IMR-90 (cell line): ENCODE data around the gene CRYGN. TPM values are rescaled to one million over a fixed set of nuclear protein-coding genes. Genes with fewer than 3 reads are reported as not detected.

Source experiments
- ATAC-seq: fragments of 200-7000 bp; cut with Tn5 transposase; 2 replicates; pipeline ENCODE4 v1.9.1; 2020; ENCODE audit warnings: low read depth, mild to moderate bottlenecking, moderate library complexity
- BruUV-seq: library from RNA; stranded (reverse); fragments of 400-500 nt; replicated peaks from 2 replicates; lab custom pipeline; 2021; lab: Mats Ljungman, UMichigan
- CTCF ChIA-PET: fragments of 300-600 bp; formaldehyde crosslinking; extraction: SDS; loops from one replicate; lab custom pipeline; 2021; ENCODE audit warnings: antibody characterized with exemption; lab: Yijun Ruan, JAX
- POLR2A ChIA-PET: fragments of 300-600 bp; sonication (Branson Sonifier 250); formaldehyde crosslinking; loops from one replicate; lab custom pipeline; 2022; ENCODE audit warnings: antibody characterized with exemption; ENCODE audit not compliant: unreplicated experiment; lab: Charles Lee
- DNase-seq: peaks from one replicate; pipeline ENCODE4 v3.0.0; 2013
- H2AFZ ChIP-seq: replicated peaks from 2 replicates; pipeline ENCODE3; 2013; ENCODE audit warnings: low read length, mild to moderate bottlenecking; ENCODE audit not compliant: poor library complexity
- H2AK5ac ChIP-seq: 2 replicates; pipeline ENCODE4 v1.6.1; 2013; ENCODE audit warnings: low read depth, low read length, inconsistent platforms
- H2AK9ac ChIP-seq: replicated peaks from 2 replicates; pipeline ENCODE3; 2013; ENCODE audit warnings: mild to moderate bottlenecking, low read depth, low read length, moderate library complexity; ENCODE audit not compliant: poor library complexity
- H2BK120ac ChIP-seq: 2 replicates; pipeline ENCODE4 v1.6.1; 2013; ENCODE audit warnings: low read depth, low read length, inconsistent platforms
- H2BK15ac ChIP-seq: 3 replicates; pipeline ENCODE4 v1.6.1; 2013; ENCODE audit warnings: low read depth, low read length, inconsistent platforms
- H2BK20ac ChIP-seq: 2 replicates; pipeline ENCODE4 v1.6.1; 2013; ENCODE audit warnings: low read depth, mild to moderate bottlenecking, inconsistent platforms, low read length, moderate library complexity
- H2BK5ac ChIP-seq: 2 replicates; pipeline ENCODE4 v1.6.1; 2013; ENCODE audit warnings: mild to moderate bottlenecking, low read depth, low read length, inconsistent platforms; ENCODE audit not compliant: poor library complexity, severe bottlenecking
- H3K14ac ChIP-seq: replicated peaks from 2 replicates; pipeline ENCODE4 v1.6.1; 2013; ENCODE audit warnings: low read depth, low read length, inconsistent platforms
- H3K18ac ChIP-seq: 2 replicates; pipeline ENCODE4 v1.6.1; 2013; ENCODE audit warnings: low read depth, low read length, control low read depth
- H3K23ac ChIP-seq: 2 replicates; pipeline ENCODE4 v1.6.1; 2013; ENCODE audit warnings: low read depth, low read length, inconsistent platforms
- H3K27ac ChIP-seq: 2 replicates; pipeline ENCODE4 v1.5.1; 2013; ENCODE audit warnings: mild to moderate bottlenecking, control low read depth, low read length; ENCODE audit not compliant: insufficient read depth
- H3K27me3 ChIP-seq: 2 replicates; pipeline ENCODE4 v1.6.1; 2013; ENCODE audit warnings: low read length; ENCODE audit not compliant: control insufficient read depth, insufficient read depth
- H3K36me3 ChIP-seq: 2 replicates; pipeline ENCODE4 v1.6.1; 2013; ENCODE audit warnings: low read length, mixed read lengths; ENCODE audit not compliant: control insufficient read depth, insufficient read depth
- H3K4ac ChIP-seq: 2 replicates; pipeline ENCODE4 v1.6.1; 2013; ENCODE audit warnings: low read depth, low read length, inconsistent platforms
- H3K4me1 ChIP-seq: 2 replicates; pipeline ENCODE4 v1.6.1; 2013; ENCODE audit warnings: low read length, mixed read lengths; ENCODE audit not compliant: control insufficient read depth, insufficient read depth
- H3K4me2 ChIP-seq: 2 replicates; pipeline ENCODE4 v1.6.1; 2013; ENCODE audit warnings: low read depth, mild to moderate bottlenecking, control low read depth, low read length, moderate library complexity
- H3K4me3 ChIP-seq: 2 replicates; pipeline ENCODE4 v1.5.1; 2013; ENCODE audit warnings: low read depth, mild to moderate bottlenecking, control low read depth, low read length, moderate library complexity; ENCODE audit not compliant: insufficient read depth
- H3K56ac ChIP-seq: 2 replicates; pipeline ENCODE4 v1.6.1; 2013; ENCODE audit warnings: low read length, inconsistent platforms; ENCODE audit not compliant: insufficient read depth; ENCODE audit errors: extremely low read depth
- H3K79me1 ChIP-seq, 2 experiments: 2 replicates each; pipeline ENCODE4 v1.6.1; 2013; ENCODE audit warnings: low read length in 2 of 2, inconsistent platforms in 1 of 2, low read depth in 1 of 2
- H3K9ac ChIP-seq: 2 replicates; pipeline ENCODE4 v1.6.1; 2013; ENCODE audit warnings: low read depth, low read length, control low read depth
- H3K9me1 ChIP-seq: 2 replicates; pipeline ENCODE4 v1.6.1; 2013; ENCODE audit warnings: low read length, inconsistent platforms; ENCODE audit not compliant: insufficient read depth
- H3K9me3 ChIP-seq: 2 replicates; pipeline ENCODE4 v1.6.1; 2013; ENCODE audit warnings: low read length; ENCODE audit not compliant: control insufficient read depth, insufficient read depth
- H4K20me1 ChIP-seq: 2 replicates; pipeline ENCODE4 v1.6.1; 2013; ENCODE audit warnings: low read length, inconsistent platforms; ENCODE audit not compliant: insufficient read depth
- H4K5ac ChIP-seq: 2 replicates; pipeline ENCODE4 v1.6.1; 2013; ENCODE audit warnings: mild to moderate bottlenecking, low read depth, low read length, control low read depth
- H4K8ac ChIP-seq, 2 experiments: 2 replicates each; pipeline ENCODE4 v1.6.1; 2013; ENCODE audit warnings: low read depth in 2 of 2, low read length in 2 of 2, control low read depth in 1 of 2, inconsistent platforms in 1 of 2
- H4K91ac ChIP-seq: 2 replicates; pipeline ENCODE4 v1.6.1; 2013; ENCODE audit warnings: low read depth, low read length, inconsistent platforms; ENCODE audit not compliant: insufficient read depth
- BHLHE40 ChIP-seq: fragments of 150-350 bp; IDR thresholded peaks from 2 replicates; pipeline ENCODE4 v1.6.1; 2016; ENCODE audit warnings: mild to moderate bottlenecking, low read depth, low read length
- CEBPB ChIP-seq: IDR thresholded peaks from 2 replicates; pipeline ENCODE4 v1.6.1; 2012; ENCODE audit warnings: low read depth, low read length, improper control_type of control experiment
- CHD1 ChIP-seq: IDR thresholded peaks from 2 replicates; pipeline ENCODE4 v1.6.1; 2012; ENCODE audit warnings: low read depth, low read length, improper control_type of control experiment
- CTCF ChIP-seq: conservative IDR thresholded peaks from 2 replicates; pipeline ENCODE4 v1.5.1; 2012; ENCODE audit warnings: mild to moderate bottlenecking, low read depth, low read length, improper control_type of control experiment
- ELK1 ChIP-seq: fragments of 150-350 bp; IDR thresholded peaks from 2 replicates; pipeline ENCODE4 v1.6.1; 2016; ENCODE audit warnings: low read depth, mild to moderate bottlenecking, low read length, moderate library complexity, borderline replicate concordance
- FOS ChIP-seq: fragments of 150-350 bp; IDR thresholded peaks from 2 replicates; pipeline ENCODE4 v1.6.1; 2016; ENCODE audit warnings: low read depth, low read length
- MAFK ChIP-seq: IDR thresholded peaks from 2 replicates; pipeline ENCODE4 v1.6.1; 2012; ENCODE audit warnings: low read depth, low read length, improper control_type of control experiment
- MAZ ChIP-seq: IDR thresholded peaks from 2 replicates; pipeline ENCODE4 v1.6.1; 2012; ENCODE audit warnings: low read depth, mild to moderate bottlenecking, low read length, improper control_type of control experiment, moderate library complexity, borderline replicate concordance
- MXI1 ChIP-seq: IDR thresholded peaks from 2 replicates; pipeline ENCODE4 v1.6.1; 2012; ENCODE audit warnings: low read depth, mild to moderate bottlenecking, low read length, moderate library complexity, borderline replicate concordance
- NFE2L2 ChIP-seq: fragments of 150-350 bp; IDR thresholded peaks from 2 replicates; pipeline ENCODE4 v1.6.1; 2016; ENCODE audit warnings: low read depth, mild to moderate bottlenecking, low read length
- POLR2A ChIP-seq: IDR thresholded peaks from 2 replicates; pipeline ENCODE4 v1.6.1; 2012; ENCODE audit warnings: mild to moderate bottlenecking, low read depth, low read length
- RAD21 ChIP-seq: IDR thresholded peaks from 2 replicates; pipeline ENCODE4 v1.6.1; 2012; ENCODE audit warnings: low read length, improper control_type of control experiment
- RCOR1 ChIP-seq: IDR thresholded peaks from 2 replicates; pipeline ENCODE4 v1.6.1; 2012; ENCODE audit warnings: mild to moderate bottlenecking, low read length, improper control_type of control experiment; ENCODE audit not compliant: insufficient replicate concordance
- RFX5 ChIP-seq: IDR thresholded peaks from 2 replicates; pipeline ENCODE4 v1.8.0; 2012; ENCODE audit warnings: low read depth, mild to moderate bottlenecking, low read length, moderate library complexity
- SMC3 ChIP-seq: fragments of 150-350 bp; IDR thresholded peaks from 2 replicates; pipeline ENCODE4 v1.6.1; 2016; ENCODE audit warnings: low read depth, mild to moderate bottlenecking, antibody characterized with exemption, low read length, moderate library complexity
- USF2 ChIP-seq: fragments of 150-350 bp; IDR thresholded peaks from 2 replicates; pipeline ENCODE4 v1.6.1; 2017; ENCODE audit warnings: mild to moderate bottlenecking, antibody characterized with exemption, low read length, low read depth
- WGBS, 2 experiments: methylation state at CpG; one replicate each; pipeline versions ENCODE4 v1.1.5 to v1.1.7; 2013; ENCODE audit warnings: missing lambda C conversion rate in 2 of 2; ENCODE audit not compliant: insufficient read length in 1 of 2; ENCODE audit errors: extremely low coverage in 2 of 2; 5-methylcytosine and 5-hydroxymethylcytosine counted together
- dilution Hi-C: fragments of 300-500 bp; cut with HindIII; formaldehyde crosslinking; loops from one replicate; pipeline ENCODE4 v1.14.3; 2018; ENCODE audit warnings: low sequenced_read_pairs; ENCODE audit not compliant: unreplicated experiment
- in situ Hi-C: fragments of 300-500 bp; cut with MboI; formaldehyde crosslinking; loops from 3 replicates; pipeline ENCODE4 v1.14.3; 2019; ENCODE audit warnings: low sequenced_read_pairs, inconsistent platforms, mixed read lengths
- intact Hi-C: fragments of 100-400 bp; cut with micrococcal nuclease; formaldehyde crosslinking; loops from 2 replicates; pipeline ENCODE4 v1.10.0; 2022
- polyA plus RNA-seq, 3 experiments: library from polyadenylated mRNA; depleted of rRNA; stranded (reverse); fragments of >200 nt; gene quantifications; 2 replicates each; pipeline ENCODE4 v1.2.3, GENCODE V29; 2012; ENCODE audit warnings: low replicate concordance in 1 of 3
- total RNA-seq: library from RNA; depleted of rRNA; stranded (reverse); fragments of >200 nt; gene quantifications from 2 replicates; pipeline ENCODE4 v1.2.3, GENCODE V29; 2012

CRYGN gene
- total and polyA plus RNA-seq, 2 of the 4 experiments (the other 2 are of a cell fraction) = not detected

GRCh38 chr7:151424799-151425198, 15.1 kb downstream of the CRYGN start:
- intact Hi-C loops (loop anchor here (5.0 kb wide), 1 partner anchor 57 kb away; no protein-coding TSS in a partner anchor), dilution Hi-C loops (no loop called here), in situ Hi-C loops (no loop called here)
- Histone ChIP-seq H4K91ac (peak overlapping the region; percentile 48; the same call in 1 of the 2 replicates), H3K9ac (no peak overlapping the region), H3K56ac (no peak overlapping the region), H3K23ac (no peak overlapping the region), H3K9me3 (peaks cover 17% of the 10 kb centered on the region), H3K14ac (0 out of 2 replicates have a peak overlapping the region, but pooled peaks have one; percentile 14), H3K36me3 (no peaks in the 10 kb centered on the region), H3K4me3 (no peak overlapping the region), H2BK5ac (no peak overlapping the region), H3K4me2 (no peak overlapping the region), H3K4me1 (peaks cover 36% of the 10 kb centered on the region), H2BK15ac (no peak overlapping the region), H2BK20ac (peak overlapping the region; percentile 21; the same call in 1 of the 2 replicates), H2AK9ac (no peak overlapping the region), H2AK5ac (0 out of 2 replicates have a peak overlapping the region, but pooled peaks have one; percentile 44), H2AFZ (no peak overlapping the region), H4K5ac (no peak overlapping the region), H3K79me1 (no peaks in the 10 kb centered on the region; a peak in 1 of 4 replicates), H3K18ac (peak overlapping the region; percentile 22; the same call in 1 of the 2 replicates), H3K9me1 (peaks cover 13% of the 10 kb centered on the region), H3K27ac (peak overlapping the region; percentile 22; the same call in 1 of the 2 replicates), H3K27me3 (peaks cover 2% of the 10 kb centered on the region; the same call in 1 of the 2 replicates), H2BK120ac (peak overlapping the region; percentile 19), H4K8ac (no peak overlapping the region), H3K4ac (no peak overlapping the region), H4K20me1 (peaks cover 5% of the 10 kb centered on the region; the same call in 1 of the 2 replicates)
- ATAC-seq (no peak), DNase-seq (peak; percentile 52)
- no peak for TF ChIP-seq MAFK
- TF ChIP-seq RFX5 = no peak
- no peak for TF ChIP-seq CHD1
- no peak for TF ChIP-seq BHLHE40
- TF ChIP-seq POLR2A = no peak
- TF ChIP-seq ELK1 = no peak
- no peak for TF ChIP-seq RAD21
- no peak for TF ChIP-seq FOS
- TF ChIP-seq CTCF = no peak
- TF ChIP-seq CEBPB = no peak; the same call in 1 of the 2 replicates
- TF ChIP-seq MXI1 = no peak
- no peak for TF ChIP-seq RCOR1
- TF ChIP-seq NFE2L2 = no peak
- TF ChIP-seq MAZ = no peak
- TF ChIP-seq SMC3 = no peak
- TF ChIP-seq USF2 = no peak
- no TSS peak for BruUV-seq
- POLR2A ChIA-PET = no interaction called here
- 40% methylated on average over 2 of the region's 5 CpGs; no CpG with 5 or more reads in 1 of the 2 experiments for WGBS, 2 experiments
- CTCF ChIA-PET = no interaction called here
